ENCODE measurements around the gene DIAPH1. TPM values are rescaled to one million over a fixed set of nuclear protein-coding genes. Genes with fewer than 3 reads are reported as not detected.
A peak's percentile ranks its signal among the peaks of the same experiment; 100 is the strongest.

DIAPH1 gene
- total RNA-seq, 1 experiment from 2014 or later: 142 TPM

- TF ChIP-seq EGR1 (IDR thresholded peaks at IDR 0.05; ENCODE audit: low read depth) (no peak), ATF3 (IDR thresholded peaks at IDR 0.05) (no peak), CTCF (IDR thresholded peaks at IDR 0.05 in 2 of 3, conservative IDR thresholded peaks at IDR 0.05 in 1 of 3; ENCODE audit: borderline replicate concordance in 1 of 3, insufficient read depth in 1 of 3, low read depth in 2 of 3, low read length in 2 of 3) (no peak), CEBPB (IDR thresholded peaks at IDR 0.05; ENCODE audit: low read depth) (no peak), RAD21 (IDR thresholded peaks at IDR 0.05; ENCODE audit: low read depth) (no peak), SP1 (IDR thresholded peaks at IDR 0.05; ENCODE audit: low read depth) (no peak), EZH2 (IDR thresholded peaks at IDR 0.05) (no peak), EZH2phosphoT487 (IDR thresholded peaks at IDR 0.05; ENCODE audit: borderline replicate concordance) (no peak), MAX (IDR thresholded peaks at IDR 0.05) (no peak), POLR2AphosphoS5 (IDR thresholded peaks at IDR 0.05; ENCODE audit: low read depth, low read length) (no peak), POLR2A (IDR thresholded peaks at IDR 0.05; ENCODE audit: borderline replicate concordance, extremely low read depth, insufficient read depth, insufficient read length) (no peak), FOSL1 (IDR thresholded peaks at IDR 0.05; ENCODE audit: low read depth) (no peak), ZNF274 (IDR thresholded peaks at IDR 0.05; ENCODE audit: low read depth, low read length) (no peak), JUND (IDR thresholded peaks at IDR 0.05) (no peak), YY1 (IDR thresholded peaks at IDR 0.05; ENCODE audit: extremely low read depth, insufficient replicate concordance, low read depth, low read length) (no peak), REST (IDR thresholded peaks at IDR 0.05; ENCODE audit: low read depth) (no peak), ZBTB33 (IDR thresholded peaks at IDR 0.05; ENCODE audit: extremely low read depth, insufficient replicate concordance, low read length) (no peak)
- intact Hi-C loops (cut with micrococcal nuclease): loop anchor here (10.0 kb wide), 2 partner anchors 481 to 711 kb away; partner anchors contain the start of gene PCDHA10
- BruUV-seq (replicated peaks): no TSS peak
- Histone ChIP-seq H3K27me3 (ENCODE audit: insufficient read depth, low read length) (no peaks in the 10 kb centered on the region), H3K9me3 (ENCODE audit: control insufficient read depth in 1 of 2, insufficient read depth in 1 of 2, low read depth in 1 of 2, low read length in 2 of 2) (no peaks in the 10 kb centered on the region), H3K36me3 (ENCODE audit: control insufficient read depth in 1 of 2, insufficient read depth in 2 of 2, low read length in 2 of 2) (peaks cover 29 to 57% of the 10 kb centered on the region in 2 experiments), H3K4me1 (ENCODE audit: control insufficient read depth in 1 of 2, insufficient read depth in 2 of 2, low read length in 2 of 2) (peaks cover 0 to 7% of the 10 kb centered on the region in 2 experiments; a peak in 1 of 4 replicates), H2AFZ (ENCODE audit: low read depth, low read length, poor library complexity, severe bottlenecking) (no peak overlapping the region), H3K9me2 (ENCODE audit: insufficient read depth) (no peaks in the 10 kb centered on the region), H3K27ac (ENCODE audit: low read depth, low read length) (peak overlapping the region; percentile 76; the same call in 1 of the 2 replicates), H3K9ac (ENCODE audit: low read length) (no peak overlapping the region), H3K79me2 (ENCODE audit: insufficient read depth, low read length) (peaks cover 24% of the 10 kb centered on the region), H3K4me3 (replicated peaks in 1 of 2; ENCODE audit: low read depth in 1 of 2, low read length in 2 of 2) (no peak overlapping the region), H4K20me1 (ENCODE audit: insufficient read depth) (no peaks in the 10 kb centered on the region), H3K4me2 (ENCODE audit: low read length) (no peak overlapping the region)
- DNase-seq (ENCODE audit: low read depth, low spot score): no peak
- CTCF ChIA-PET: interaction anchor here (0.9 to 2.3 kb wide), 4 partner anchors 9 to 159 kb away, joined by 3 to 27 read pairs (median 8); partner anchors contain the start of gene PCDHGA10
- RAD21 ChIA-PET (ENCODE audit: low non-redundant PET in 1 of 2, low total read pairs in 2 of 2, uncharacterized antibody in 2 of 2, unreplicated experiment in 2 of 2): no interaction called here
- POLR2A ChIA-PET: no interaction called here
- no peak for ATAC-seq
Observed at GRCh38 chr5:141565826-141566570, 52.8 kb downstream of the DIAPH1 start.

Data from HCT116 (cell line).